ENCODE data around the gene SLC16A10. TPM values are rescaled to one million over a fixed set of nuclear protein-coding genes. Genes with fewer than 3 reads are reported as not detected.

SLC16A10 gene
- total RNA-seq, 4 donors from 2014 or later: 0.45 to 5.3 (median 0.70) TPM

- Histone ChIP-seq H3K36me3 (no peaks in the 10 kb centered on the region), H3K27me3 (no peaks in the 10 kb centered on the region), H3K4me1 (no peaks in the 10 kb centered on the region), H3K4me3 (no peak overlapping the region), H3K9me3 (peaks cover 0 to 12% (median 6%) of the 10 kb centered on the region in 4 donors), H3K27ac (replicated peaks in 1 of 4) (no peak overlapping the region)
- 93% methylated on average over 1 of the region's 1 CpG for WGBS
- no peak for DNase-seq (ENCODE audit: extremely low spot score)
- intact Hi-C loops (cut with DNase I): no loop called here
- TF ChIP-seq POLR2AphosphoS5 (IDR thresholded peaks at IDR 0.05): no peak
- no peak for TF ChIP-seq EP300 (IDR thresholded peaks at IDR 0.05)
- no peak for TF ChIP-seq CTCF (IDR thresholded peaks at IDR 0.05)
- no peak for TF ChIP-seq POLR2A (IDR thresholded peaks at IDR 0.05; ENCODE audit: low read depth)
These were observed 20.3 kb downstream of the SLC16A10 start for GRCh38 chr6:111107589-111107988.

- WGBS: 80% methylated on average over 3 of the region's 3 CpGs
- Histone ChIP-seq H3K4me3 (no peak overlapping the region), H3K9me3 (peaks cover 0 to 12% (median 6%) of the 10 kb centered on the region in 4 donors), H3K27me3 (no peaks in the 10 kb centered on the region), H3K36me3 (no peaks in the 10 kb centered on the region), H3K4me1 (peaks cover 0 to 4% (median 0%) of the 10 kb centered on the region in 4 donors), H3K27ac (replicated peaks in 1 of 4) (no peak overlapping the region)
- TF ChIP-seq POLR2A (IDR thresholded peaks at IDR 0.05; ENCODE audit: low read depth) (no peak), EP300 (IDR thresholded peaks at IDR 0.05) (no peak)
- intact Hi-C loops (cut with DNase I): no loop called here
- no peak for DNase-seq (ENCODE audit: extremely low spot score)
These were observed 22.7 kb downstream of the SLC16A10 start for GRCh38 chr6:111110036-111110435.

- TF ChIP-seq POLR2A (IDR thresholded peaks at IDR 0.05; ENCODE audit: low read depth) (no peak), POLR2AphosphoS5 (IDR thresholded peaks at IDR 0.05) (no peak), CTCF (IDR thresholded peaks at IDR 0.05) (no peak), EP300 (IDR thresholded peaks at IDR 0.05) (no peak)
- Histone ChIP-seq H3K4me3 (no peak overlapping the region), H3K36me3 (no peaks in the 10 kb centered on the region), H3K4me1 (peaks cover 0 to 4% (median 0%) of the 10 kb centered on the region in 4 donors), H3K27ac (replicated peaks in 1 of 4) (peak overlapping the region in 1 of 4 donors; percentile 5), H3K27me3 (no peaks in the 10 kb centered on the region), H3K9me3 (no peaks in the 10 kb centered on the region)
- WGBS: 42% methylated on average over 7 of the region's 7 CpGs
- no peak for DNase-seq (ENCODE audit: extremely low spot score)
- intact Hi-C loops (cut with DNase I): no loop called here
These were observed 26.2 kb downstream of the SLC16A10 start for GRCh38 chr6:111113336-111114086.

- Histone ChIP-seq H3K36me3 (no peaks in the 10 kb centered on the region), H3K27ac (replicated peaks in 1 of 4) (no peak overlapping the region), H3K4me3 (no peak overlapping the region), H3K9me3 (no peaks in the 10 kb centered on the region), H3K27me3 (no peaks in the 10 kb centered on the region), H3K4me1 (peaks cover 0 to 4% (median 0%) of the 10 kb centered on the region in 4 donors)
- DNase-seq (ENCODE audit: extremely low spot score): no peak
- 40% methylated on average over 2 of the region's 2 CpGs for WGBS
- intact Hi-C loops (cut with DNase I): no loop called here
- TF ChIP-seq EP300 (IDR thresholded peaks at IDR 0.05) (no peak), POLR2A (IDR thresholded peaks at IDR 0.05; ENCODE audit: low read depth) (no peak), CTCF (IDR thresholded peaks at IDR 0.05) (no peak), POLR2AphosphoS5 (IDR thresholded peaks at IDR 0.05) (no peak)
These were observed 26.8 kb downstream of the SLC16A10 start for GRCh38 chr6:111114087-111114443.

GRCh38 chr6:111114482-111114881 lies 27.2 kb downstream of the SLC16A10 start:
- TF ChIP-seq CTCF (IDR thresholded peaks at IDR 0.05) (no peak), EP300 (IDR thresholded peaks at IDR 0.05) (no peak), POLR2A (IDR thresholded peaks at IDR 0.05; ENCODE audit: low read depth) (no peak), POLR2AphosphoS5 (IDR thresholded peaks at IDR 0.05) (no peak)
- WGBS: 60% methylated on average over 1 of the region's 1 CpG
- no peak for DNase-seq (ENCODE audit: extremely low spot score)
- Histone ChIP-seq H3K36me3 (no peaks in the 10 kb centered on the region), H3K9me3 (no peaks in the 10 kb centered on the region), H3K4me1 (peaks cover 0 to 4% (median 0%) of the 10 kb centered on the region in 4 donors), H3K27me3 (no peaks in the 10 kb centered on the region), H3K4me3 (no peak overlapping the region), H3K27ac (replicated peaks in 1 of 4) (no peak overlapping the region)
- intact Hi-C loops (cut with DNase I): no loop called here
